GM19023 (cell line): ENCODE results near the gene GTF2F2.
"Not testable (repeated sequence)": the region's sequence is repeated elsewhere in the genome, so short reads cannot be mapped to it uniquely, and the experiment has no call there.

Experiments
- ATAC-seq: cut with Tn5 transposase; IDR thresholded peaks from one replicate; pipeline ENCODE4 v1.9.1; 2021; ENCODE audit warnings: mild to moderate bottlenecking, moderate library complexity; ENCODE audit not compliant: unreplicated experiment

The GTF2F2 gene

DNA sequence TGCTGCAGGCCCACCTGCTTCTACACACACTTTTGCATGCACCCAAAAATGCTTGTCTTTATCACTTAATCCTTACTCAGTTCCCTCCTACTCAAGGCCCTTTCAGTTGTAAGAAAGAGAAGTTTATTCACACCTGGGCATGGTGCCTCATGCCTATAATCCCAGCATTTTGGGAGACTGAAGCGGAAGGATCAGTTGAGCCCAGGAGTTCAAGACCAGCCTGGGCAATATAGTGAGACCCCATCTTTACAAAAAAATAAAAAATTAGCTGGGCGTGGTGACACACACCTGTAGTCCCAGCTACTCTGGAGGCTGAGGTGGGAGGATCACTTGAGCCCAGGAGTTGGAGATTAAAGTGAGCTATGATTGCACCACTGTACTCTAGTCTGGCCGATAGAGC lies 178.2 kb downstream of the GTF2F2 start:
- ATAC-seq: not testable (repeated sequence)

DNA sequence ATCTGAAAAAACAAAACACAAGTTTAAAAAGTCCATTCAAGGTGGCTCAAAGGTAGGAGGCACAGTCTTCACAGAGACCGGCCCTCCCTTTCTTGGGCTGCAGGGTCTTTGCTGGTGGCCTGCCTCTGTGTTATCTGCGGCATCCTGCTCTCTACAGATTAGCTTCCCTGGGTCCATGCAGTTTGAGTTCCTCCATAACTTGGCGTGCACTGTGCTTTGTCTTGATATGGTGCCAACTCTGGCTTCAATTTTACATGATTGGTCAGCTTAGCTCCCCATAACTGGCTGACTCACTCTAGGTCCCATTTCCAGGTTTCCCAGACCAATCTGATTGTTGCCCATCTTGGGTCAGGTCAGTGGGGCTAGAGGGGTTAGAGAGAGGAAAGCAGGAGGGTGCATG lies 178.9 kb downstream of the GTF2F2 start:
- ATAC-seq: no peak

DNA sequence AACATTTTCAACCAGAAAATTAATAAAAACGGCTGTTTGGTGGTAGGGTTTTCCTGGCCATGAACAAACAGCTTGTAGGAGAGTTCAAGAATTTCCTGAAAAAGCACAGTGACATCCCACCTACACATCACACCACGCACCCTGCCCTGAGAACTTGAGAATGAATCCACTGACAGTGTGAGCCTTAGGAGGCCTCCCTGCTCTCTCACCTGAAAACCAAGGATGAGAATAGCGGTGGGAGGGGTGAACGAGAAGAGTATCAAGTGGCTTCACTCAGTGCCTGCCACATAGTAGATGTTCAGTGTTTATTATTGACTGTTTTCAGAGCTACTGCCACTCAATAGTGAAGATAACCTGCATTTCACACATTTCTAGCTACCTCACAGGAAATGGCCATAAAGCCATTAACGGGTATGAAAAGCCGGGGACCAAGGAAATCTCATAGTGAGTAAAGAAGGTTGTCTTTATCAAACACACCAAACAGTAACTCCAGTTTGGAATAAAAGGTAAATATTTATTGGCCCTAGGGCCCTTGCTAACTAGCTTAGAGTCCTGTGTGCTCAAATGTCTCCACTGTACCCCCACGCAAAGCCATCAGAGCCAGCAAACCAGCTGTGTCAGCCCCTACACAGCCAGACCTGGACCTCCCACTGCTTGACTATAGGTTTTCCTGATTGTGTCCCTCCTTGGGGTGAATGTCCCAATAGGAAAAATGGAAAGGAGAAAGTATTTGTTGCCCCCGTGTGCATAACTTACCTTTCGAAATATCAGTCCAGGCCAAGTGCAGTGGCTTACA lies 180.1 kb downstream of the GTF2F2 start:
- ATAC-seq: no peak

DNA sequence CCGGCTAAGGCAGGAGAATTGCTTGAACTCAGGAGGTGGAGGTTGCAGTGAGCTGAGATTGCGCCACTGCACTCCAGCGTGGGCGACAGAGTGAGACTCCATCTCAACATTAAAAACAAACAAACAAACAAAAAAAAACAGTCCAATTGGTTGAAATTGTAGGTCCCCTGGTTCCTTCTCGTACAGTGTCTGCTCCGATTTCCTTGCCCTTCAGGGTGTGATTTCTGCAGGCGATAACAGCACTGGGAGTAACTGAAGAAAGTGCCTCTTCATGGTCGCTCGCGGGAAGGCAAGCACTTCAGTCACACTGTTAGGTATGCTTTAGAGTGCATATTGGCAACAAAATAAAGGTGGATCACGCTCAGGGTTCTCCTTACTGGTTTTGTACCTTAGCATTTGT lies 181.0 kb downstream of the GTF2F2 start:
- no peak for ATAC-seq

DNA sequence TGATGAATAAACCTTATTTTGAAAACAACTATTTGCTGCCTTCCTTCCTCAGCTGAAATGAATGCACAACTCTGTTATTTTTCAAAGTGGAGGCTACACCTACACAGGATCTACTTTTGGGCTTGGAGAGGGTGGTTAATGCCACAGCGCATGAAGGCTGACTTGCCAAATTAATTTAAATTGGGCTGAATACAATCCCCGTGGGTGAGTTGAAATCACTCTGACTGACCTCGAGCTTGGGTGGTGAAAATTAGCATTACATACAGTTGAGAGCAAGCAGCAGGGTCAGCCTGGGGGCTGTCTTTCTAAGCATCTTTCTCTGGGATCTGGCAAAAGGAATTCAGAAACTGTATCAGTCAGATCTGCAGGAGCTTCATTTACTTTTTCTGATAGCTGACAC lies 182.2 kb downstream of the GTF2F2 start:
- no peak for ATAC-seq

DNA sequence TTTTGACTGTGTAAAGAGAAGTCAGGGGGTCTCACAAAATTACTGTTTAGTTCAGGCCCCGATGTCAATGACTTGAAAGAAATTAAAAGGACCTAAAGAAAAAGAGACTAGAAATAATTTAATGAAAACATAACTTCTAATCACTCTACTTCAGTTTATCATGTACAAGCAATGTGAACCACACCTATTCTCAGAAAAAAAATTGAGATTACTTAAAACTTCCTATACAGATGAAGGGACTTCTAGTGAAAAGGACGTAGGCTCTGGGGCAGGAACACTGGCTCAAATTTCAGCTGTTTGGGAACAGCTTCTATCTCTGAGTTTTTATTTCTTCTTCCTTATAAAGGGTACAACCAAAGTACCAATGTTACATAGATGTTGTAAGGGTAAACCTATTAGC lies 182.7 kb downstream of the GTF2F2 start:
- ATAC-seq: no peak

DNA sequence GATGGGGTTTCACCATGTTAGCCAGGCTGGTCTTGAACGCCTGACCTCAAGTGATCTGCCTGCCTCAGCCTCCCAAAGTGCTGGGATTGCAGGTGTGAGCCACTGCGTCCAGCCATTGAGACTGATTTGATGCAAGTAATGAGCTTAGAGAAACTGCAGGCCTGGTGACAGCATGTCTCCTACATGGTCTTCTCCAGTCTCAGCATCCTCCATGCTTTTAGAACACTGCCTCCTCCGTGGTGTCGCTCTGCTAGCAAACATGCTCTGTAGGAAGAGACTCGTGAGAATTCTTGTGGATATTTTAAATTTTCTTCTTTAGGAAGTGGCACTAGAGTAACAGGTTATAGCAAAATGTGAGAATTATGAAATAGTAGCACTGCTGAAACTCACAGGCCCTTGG lies 183.6 kb downstream of the GTF2F2 start:
- ATAC-seq: no peak

DNA sequence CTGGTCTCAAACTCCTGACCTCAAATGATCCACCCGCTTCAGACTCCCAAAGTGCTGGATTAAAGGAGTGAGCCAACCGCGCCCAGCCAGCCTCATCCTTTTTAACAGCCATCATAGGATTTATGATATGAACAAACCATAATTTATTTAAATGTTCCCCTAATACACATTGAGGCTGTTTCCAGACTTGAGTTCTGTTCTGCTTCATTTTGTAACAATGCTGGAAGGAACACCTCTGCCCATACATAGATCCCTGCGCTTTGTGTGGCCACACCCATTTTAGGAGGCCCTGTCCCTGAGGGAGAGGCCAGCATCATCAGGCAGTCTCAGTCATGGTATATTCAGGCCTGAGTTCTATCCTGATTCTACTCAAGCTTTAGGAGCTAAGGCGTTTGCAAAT lies 184.8 kb downstream of the GTF2F2 start:
- no peak for ATAC-seq

DNA sequence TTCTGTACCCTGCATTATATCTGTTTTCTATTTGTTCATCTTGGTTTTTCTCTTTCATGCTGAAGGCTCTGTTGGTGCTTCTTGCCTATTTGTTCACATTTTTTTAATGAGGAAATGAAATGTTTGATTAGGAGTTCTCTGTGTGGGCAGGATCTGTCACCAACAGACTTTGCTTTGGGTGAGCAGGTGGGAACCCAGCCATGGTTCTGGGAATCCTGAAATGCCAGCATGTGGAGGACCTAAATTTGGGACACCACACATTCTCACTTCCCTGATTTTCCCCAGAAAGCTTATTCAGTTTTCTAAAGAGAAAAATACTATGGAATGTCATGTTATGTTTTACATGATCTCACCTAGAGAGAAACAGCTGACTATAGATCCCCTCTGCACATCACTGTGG lies 186.7 kb downstream of the GTF2F2 start:
- ATAC-seq: no peak

DNA sequence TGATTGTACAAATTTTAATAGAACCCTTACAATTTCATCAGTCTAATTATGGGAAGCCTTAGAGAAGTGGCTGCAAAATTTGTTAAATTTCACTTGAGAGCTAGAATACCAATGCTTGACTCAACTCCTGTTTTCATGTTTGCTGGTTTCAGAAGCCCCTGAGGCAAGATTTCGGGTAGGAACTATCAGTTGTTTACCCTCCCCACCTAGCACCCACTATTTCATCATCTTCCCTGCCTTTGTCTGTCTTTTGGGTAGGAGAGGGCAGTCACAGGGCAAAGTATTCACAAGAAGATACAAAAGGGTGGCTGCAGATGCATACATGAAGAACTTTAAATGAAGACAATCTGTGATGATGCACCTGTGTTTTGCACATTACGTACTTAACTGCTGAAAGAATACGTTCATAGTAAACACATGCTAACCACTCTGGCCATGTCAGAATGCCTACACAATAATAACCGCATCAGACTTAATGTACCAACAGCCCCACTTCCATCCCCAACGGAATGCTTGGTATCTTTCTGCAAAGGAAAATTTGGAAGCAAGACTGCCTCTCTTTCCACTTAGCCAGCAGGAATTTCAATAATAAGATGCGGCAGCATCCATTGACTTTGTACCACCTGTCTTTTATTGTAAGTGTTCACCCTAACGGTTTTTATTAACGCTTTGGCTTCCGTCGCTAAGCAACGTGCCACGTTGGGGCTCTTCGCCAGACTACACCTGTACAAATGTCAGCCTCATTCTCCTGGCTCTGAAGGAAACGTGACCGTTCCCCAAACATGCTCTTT lies 190.2 kb downstream of the GTF2F2 start:
- ATAC-seq: no peak

DNA sequence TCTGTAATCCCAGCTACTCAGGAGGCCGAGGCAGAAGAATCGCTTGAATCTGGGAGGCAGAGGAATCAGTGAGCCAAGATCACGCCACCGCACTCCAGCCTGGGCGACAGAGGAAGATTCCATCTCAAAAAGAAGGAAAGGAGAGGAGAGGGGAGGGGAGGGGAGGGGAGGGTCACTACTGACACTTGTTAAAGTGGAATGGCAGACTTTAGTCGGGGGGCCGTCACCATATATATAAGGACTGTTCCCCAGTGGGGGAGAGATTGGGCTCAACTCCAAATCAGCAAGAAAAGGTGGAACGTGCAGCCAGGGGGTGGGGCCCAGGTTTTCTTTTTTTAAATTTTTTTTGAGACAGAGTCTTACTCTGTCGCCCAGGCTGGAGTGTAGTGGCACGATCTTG lies 194.5 kb downstream of the GTF2F2 start:
- ATAC-seq: no peak

DNA sequence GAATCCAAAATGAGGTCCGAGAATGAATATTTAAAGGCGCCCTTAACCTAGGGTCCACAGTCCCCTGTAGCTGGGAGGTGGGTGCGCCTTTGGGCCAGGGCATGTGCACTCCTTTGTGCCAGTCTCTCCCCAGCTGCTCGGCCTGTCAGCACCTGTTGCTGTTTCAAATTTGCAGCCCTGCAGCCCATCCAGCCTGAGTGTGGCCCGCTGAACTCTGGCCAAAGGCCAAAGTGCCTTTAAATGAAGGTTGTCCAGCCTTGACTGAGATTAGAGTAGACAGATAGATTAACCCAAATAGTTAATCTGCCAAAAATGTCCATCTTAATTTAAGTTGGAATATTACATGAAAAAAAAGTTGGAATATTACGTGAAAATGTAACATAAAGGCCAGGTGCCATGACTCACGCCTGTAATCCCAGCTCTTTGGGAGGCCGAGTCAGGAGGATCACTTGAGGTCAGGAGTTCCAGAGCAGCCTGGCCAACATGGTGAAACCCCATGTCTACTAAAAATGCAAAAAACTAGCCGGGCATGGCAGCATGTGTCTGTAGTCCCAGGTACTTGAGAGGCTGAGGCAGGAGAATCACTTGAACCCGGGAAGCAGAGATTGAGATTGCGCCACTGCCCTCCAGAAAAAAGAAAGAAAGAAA lies 195.3 kb downstream of the GTF2F2 start:
- no peak for ATAC-seq

DNA sequence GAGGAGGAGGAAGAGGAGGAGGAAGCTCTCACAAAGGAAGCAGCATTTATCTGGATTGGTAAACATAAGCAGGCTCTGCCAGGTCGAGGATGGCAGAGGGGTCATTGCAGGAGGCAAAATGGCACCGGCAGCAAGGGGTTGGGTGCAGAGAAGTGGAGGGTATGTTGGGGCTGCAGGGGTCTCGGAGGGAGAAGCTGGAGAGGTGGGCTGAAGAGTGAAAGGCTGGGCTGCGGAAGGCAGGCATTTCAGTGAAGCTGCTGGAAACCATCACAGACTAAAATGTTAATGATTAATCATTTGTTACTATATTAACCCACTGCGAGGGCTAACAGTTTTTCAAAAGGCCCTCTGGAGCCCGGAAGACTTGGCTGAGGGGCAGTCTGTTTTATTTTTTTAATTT lies 196.0 kb downstream of the GTF2F2 start:
- no peak for ATAC-seq

DNA sequence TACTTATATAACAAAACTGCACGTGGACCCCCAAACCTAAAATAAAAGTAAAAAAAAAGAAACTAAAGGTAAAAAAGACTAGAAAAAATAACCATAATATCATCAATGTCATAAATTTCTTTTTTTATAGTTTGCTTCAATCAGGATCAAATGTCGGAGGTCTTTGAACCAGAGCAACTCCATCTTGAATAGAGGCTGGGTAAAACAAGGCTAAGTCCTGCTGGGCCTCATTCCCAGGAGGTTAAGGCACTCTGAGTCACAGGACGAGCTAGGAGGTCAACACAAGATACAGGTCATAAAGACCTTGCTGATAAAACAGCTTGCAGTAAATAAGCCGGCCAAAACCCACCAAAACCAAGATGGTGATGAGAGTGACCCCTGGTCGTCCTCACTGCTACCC lies 196.7 kb downstream of the GTF2F2 start:
- no peak for ATAC-seq

DNA sequence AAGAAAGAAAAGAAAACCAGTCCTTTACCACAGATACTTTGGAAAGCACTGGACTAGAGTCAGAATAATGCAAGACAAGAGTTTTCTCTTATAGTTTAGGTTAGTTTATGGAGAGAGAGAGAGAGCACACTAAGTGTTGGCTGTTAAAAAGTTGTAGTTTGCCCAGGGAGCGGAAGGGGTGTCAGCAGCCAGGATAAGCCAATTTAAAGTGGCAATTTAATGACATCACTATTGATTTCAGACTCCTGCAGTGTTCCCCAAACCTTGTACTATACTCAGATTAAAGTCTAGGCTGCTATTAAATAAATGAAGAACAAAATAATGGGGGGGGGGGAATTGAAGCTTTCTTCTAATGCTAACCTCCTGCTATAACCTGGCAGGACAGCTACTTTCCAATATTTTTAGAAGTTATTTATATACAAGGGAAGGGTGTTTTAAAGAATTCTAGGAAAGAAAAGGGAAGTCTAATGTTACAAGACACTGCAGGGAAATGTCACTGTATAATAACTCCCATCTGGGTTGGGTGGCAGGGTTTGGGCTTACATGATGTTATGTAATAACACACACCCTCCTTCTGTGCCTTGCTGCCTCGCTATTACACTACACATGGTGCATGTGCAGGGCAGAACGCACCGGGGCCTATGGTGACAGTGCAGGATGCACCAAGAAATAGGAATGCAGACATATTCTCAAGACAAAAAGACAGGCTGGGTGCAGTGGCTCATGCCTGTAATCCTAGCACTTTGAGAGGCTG lies 200.7 kb downstream of the GTF2F2 start:
- no peak for ATAC-seq

DNA sequence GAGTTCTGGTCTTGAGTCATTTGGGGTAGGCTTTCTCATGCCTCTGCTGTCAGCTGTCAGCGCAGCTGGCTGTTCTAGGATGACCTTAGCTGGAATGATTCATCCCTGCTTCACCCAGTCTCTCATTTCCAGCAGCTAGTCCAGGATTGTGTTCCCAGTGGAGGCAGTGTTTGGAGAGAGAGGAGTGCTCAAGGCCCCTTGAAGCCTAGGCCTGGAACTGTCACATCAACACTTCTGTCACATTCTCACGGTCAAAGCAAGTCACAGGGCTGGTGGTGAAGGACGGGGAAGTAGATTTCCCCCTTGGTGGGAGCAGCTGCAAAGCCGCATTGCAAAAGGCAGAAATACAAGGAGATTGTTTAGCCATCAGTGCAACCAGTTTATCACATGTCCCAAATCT lies 205.5 kb downstream of the GTF2F2 start:
- ATAC-seq: no peak

DNA sequence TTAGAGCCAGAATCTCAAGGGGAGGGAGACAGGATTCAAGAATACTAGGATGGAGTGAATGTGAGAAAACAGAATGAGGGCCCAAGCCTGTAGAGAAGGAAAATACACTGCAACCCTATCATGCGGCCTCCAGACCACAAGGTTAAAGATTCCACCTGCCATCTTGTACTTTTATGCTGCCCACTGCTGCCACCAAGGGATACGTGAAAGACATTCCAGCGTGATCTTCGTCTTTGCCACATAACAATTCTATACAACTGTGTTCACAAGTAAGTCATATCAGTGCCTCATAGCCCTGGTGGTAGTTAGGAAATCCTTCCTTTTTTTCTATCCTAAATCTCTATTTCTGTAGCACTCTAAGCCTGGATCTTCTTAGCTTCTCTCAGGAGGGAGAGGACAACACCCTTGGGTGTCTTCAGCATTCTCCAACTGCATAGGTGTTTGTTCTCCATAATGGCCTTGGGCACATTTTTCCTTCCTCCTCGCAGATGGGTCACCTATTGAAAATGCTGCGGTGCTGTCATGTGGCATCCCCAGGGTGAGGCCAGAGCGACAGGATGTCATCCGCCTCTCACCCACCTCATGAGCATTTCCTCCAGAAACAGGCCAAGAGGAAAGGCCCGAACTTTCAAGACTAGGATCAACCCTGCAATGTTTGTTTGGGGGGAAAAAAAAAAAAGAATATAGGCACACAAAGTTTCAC lies 207.1 kb downstream of the GTF2F2 start:
- ATAC-seq: no peak

DNA sequence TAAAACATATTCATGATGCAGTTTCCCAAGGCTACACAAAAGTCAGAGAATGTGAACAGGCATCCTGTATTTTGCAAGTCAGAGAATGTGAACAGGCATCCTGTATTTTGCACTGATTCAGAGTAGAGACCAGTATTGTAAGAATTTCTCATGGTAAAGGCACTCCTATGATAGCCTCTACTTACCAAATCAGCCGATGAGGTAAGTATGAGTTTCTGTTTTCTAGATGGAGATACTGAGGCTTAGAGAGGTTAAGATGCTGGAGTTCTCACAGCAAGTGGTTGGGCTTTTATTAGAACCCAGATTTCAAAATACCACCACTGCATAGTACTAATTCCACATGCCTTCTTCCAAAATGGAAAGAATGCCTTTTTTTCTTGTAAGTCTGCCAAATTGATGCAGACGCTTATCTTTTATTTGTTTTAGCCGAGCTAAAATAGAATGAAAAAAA lies 208.4 kb downstream of the GTF2F2 start:
- ATAC-seq: no peak

DNA sequence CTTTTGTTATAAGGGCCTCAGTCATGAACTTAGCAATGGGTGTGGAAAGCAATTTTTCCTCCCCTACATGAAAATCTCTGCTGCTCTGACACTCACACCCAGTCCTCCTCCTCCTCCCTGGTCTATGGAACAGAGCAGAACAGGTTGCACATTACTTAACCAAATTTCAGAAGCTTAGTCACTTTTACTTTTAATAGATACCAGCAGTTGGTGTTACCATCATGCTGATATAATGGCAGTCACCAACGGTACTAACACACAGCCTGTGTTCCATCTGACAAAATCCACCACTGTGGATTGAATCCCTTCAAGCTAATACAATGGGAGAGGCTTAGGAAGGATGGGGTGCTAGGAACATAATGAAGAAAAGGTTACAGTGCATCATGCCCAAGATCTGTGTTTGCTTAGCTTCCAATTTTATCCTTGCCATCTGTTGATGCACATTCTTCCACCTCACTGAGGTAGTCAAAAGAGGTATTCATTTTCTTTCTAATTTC lies 210.9 kb downstream of the GTF2F2 start:
- no peak for ATAC-seq

DNA sequence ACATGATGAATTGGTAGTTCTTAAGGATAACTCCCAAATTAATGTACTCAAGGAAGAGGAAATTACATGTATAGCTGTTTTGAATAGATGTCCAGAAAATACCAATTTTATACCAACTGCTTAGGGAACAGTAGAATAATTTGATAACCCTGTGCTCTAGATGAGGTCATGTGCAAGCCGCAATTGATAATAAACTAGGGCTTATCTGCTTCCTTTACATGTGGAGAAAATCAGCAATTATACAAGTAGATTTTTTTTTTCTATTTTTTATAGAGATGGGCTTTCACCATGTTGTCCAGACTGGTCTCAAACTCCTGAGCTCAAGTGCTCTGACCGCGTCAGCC lies 211.4 kb downstream of the GTF2F2 start:
- ATAC-seq: no peak
